Measurements from ENCODE around the gene TMEM238L. TPM values are rescaled to one million over a fixed set of nuclear protein-coding genes. Genes with fewer than 3 reads are reported as not detected.

Gene TMEM238L
- total RNA-seq, 1 donor from 2014 or later, result not detected

GRCh38 chr17:10805911-10806310 lies 2.0 kb upstream of the TMEM238L start:
- intact Hi-C loops (cut with micrococcal nuclease), result no loop called here

GRCh38 chr17:10804546-10804945 lies 647 bp upstream of the TMEM238L start:
- intact Hi-C loops (cut with micrococcal nuclease), result no loop called here

- intact Hi-C loops (cut with micrococcal nuclease), result no loop called here
Observed at GRCh38 chr17:10803350-10803749, 549 bp downstream of the TMEM238L start.

- intact Hi-C loops (cut with micrococcal nuclease), result no loop called here
Observed at GRCh38 chr17:10802496-10803284, 1.2 kb downstream of the TMEM238L start.

- intact Hi-C loops (cut with micrococcal nuclease), result no loop called here
Observed at GRCh38 chr17:10799407-10799806, 4.5 kb downstream of the TMEM238L start.

GRCh38 chr17:10798910-10799309 lies 5.0 kb downstream of the TMEM238L start:
- intact Hi-C loops (cut with micrococcal nuclease), result no loop called here

- intact Hi-C loops (cut with micrococcal nuclease), result no loop called here
Observed at GRCh38 chr17:10798332-10798749, 5.6 kb downstream of the TMEM238L start.

- intact Hi-C loops (cut with micrococcal nuclease), result no loop called here
Observed at GRCh38 chr17:10797476-10798328, 6.2 kb downstream of the TMEM238L start.

GRCh38 chr17:10793816-10794215 lies 10.1 kb downstream of the TMEM238L start:
- intact Hi-C loops (cut with micrococcal nuclease), result no loop called here

GRCh38 chr17:10793256-10793655 lies 10.6 kb downstream of the TMEM238L start:
- intact Hi-C loops (cut with micrococcal nuclease), result no loop called here

- intact Hi-C loops (cut with micrococcal nuclease), result no loop called here
Observed at GRCh38 chr17:10792151-10792550, 11.7 kb downstream of the TMEM238L start.

- intact Hi-C loops (cut with micrococcal nuclease), result no loop called here
Observed at GRCh38 chr17:10790491-10791401, 13.2 kb downstream of the TMEM238L start.

GRCh38 chr17:10789694-10790271 lies 14.1 kb downstream of the TMEM238L start:
- intact Hi-C loops (cut with micrococcal nuclease), result no loop called here

GRCh38 chr17:10787306-10788045 lies 16.4 kb downstream of the TMEM238L start:
- intact Hi-C loops (cut with micrococcal nuclease), result no loop called here

- intact Hi-C loops (cut with micrococcal nuclease), result no loop called here
Observed at GRCh38 chr17:10785295-10785694, 18.6 kb downstream of the TMEM238L start.

- intact Hi-C loops (cut with micrococcal nuclease), result no loop called here
Observed at GRCh38 chr17:10779609-10780008, 24.3 kb downstream of the TMEM238L start.

GRCh38 chr17:10777890-10778289 lies 26.0 kb downstream of the TMEM238L start:
- intact Hi-C loops (cut with micrococcal nuclease), result no loop called here

- intact Hi-C loops (cut with micrococcal nuclease), result no loop called here
Observed at GRCh38 chr17:10777131-10777807, 26.6 kb downstream of the TMEM238L start.

- intact Hi-C loops (cut with micrococcal nuclease), result no loop called here
Observed at GRCh38 chr17:10776381-10776780, 27.5 kb downstream of the TMEM238L start.

Data from T-helper 1 cell treated with Interleukin-12 subunit alpha and Interleukin-12 subunit beta and Interleukin-4 antibody, amounts not matched to agents 30 ng/mL and 1 ng/mL, for 36 hours (primary cell).